H9 (cell line): ENCODE results near the gene CLN5. TPM values are rescaled to one million over a fixed set of nuclear protein-coding genes. Genes with fewer than 3 reads are reported as not detected.

Source experiments
- DNase-seq: peaks from one replicate; pipeline ENCODE4 v3.0.0-alpha.2; 2017
- H2AFZ ChIP-seq: one replicate; pipeline ENCODE4 v1.6.1; 2013; ENCODE audit warnings: mild to moderate bottlenecking, low read length, control low read depth, moderate library complexity
- H2AK5ac ChIP-seq: 2 replicates; pipeline ENCODE4 v1.6.1; 2013; ENCODE audit warnings: low read length, control low read depth, mixed read lengths; ENCODE audit not compliant: insufficient read length
- H2BK120ac ChIP-seq: one replicate; pipeline ENCODE4 v1.6.1; 2013; ENCODE audit warnings: low read depth, mild to moderate bottlenecking, low read length, control low read depth, inconsistent platforms; ENCODE audit not compliant: poor library complexity, severe bottlenecking
- H2BK12ac ChIP-seq: 2 replicates; pipeline ENCODE4 v1.6.1; 2013; ENCODE audit warnings: low read length, control low read depth, mixed read lengths, low read depth; ENCODE audit not compliant: insufficient read length
- H2BK15ac ChIP-seq: 2 replicates; pipeline ENCODE4 v1.6.1; 2013; ENCODE audit warnings: low read depth, low read length, control low read depth
- H2BK20ac ChIP-seq: one replicate; pipeline ENCODE4 v1.6.1; 2013; ENCODE audit warnings: low read depth, mild to moderate bottlenecking, low read length, control low read depth, inconsistent platforms; ENCODE audit not compliant: poor library complexity, severe bottlenecking
- H2BK5ac ChIP-seq: 2 replicates; pipeline ENCODE4 v1.6.1; 2013; ENCODE audit warnings: low read length, control low read depth, mixed read lengths; ENCODE audit not compliant: insufficient read length
- H3K14ac ChIP-seq: 2 replicates; pipeline ENCODE4 v1.6.1; 2013; ENCODE audit warnings: low read length, control low read depth; ENCODE audit not compliant: insufficient read depth
- H3K18ac ChIP-seq: 2 replicates; pipeline ENCODE4 v1.6.1; 2013; ENCODE audit warnings: low read depth, mild to moderate bottlenecking, mixed read lengths, low read length, control low read depth; ENCODE audit not compliant: insufficient read length
- H3K23ac ChIP-seq: 2 replicates; pipeline ENCODE4 v1.6.1; 2013; ENCODE audit warnings: low read length, control low read depth, mixed read lengths, low read depth; ENCODE audit not compliant: insufficient read length
- H3K23me2 ChIP-seq: 2 replicates; pipeline ENCODE4 v1.6.1; 2013; ENCODE audit warnings: low read depth, mild to moderate bottlenecking, mixed read lengths, low read length, control low read depth; ENCODE audit not compliant: insufficient read length, poor library complexity, severe bottlenecking
- H3K27ac ChIP-seq: 2 replicates; pipeline ENCODE4 v1.5.1; 2013; ENCODE audit warnings: low read length, control low read depth, mixed read lengths, low read depth; ENCODE audit not compliant: insufficient read length
- H3K27me3 ChIP-seq: 2 replicates; pipeline ENCODE4 v1.6.1; 2013; ENCODE audit warnings: low read length, control low read depth, inconsistent platforms; ENCODE audit not compliant: insufficient read depth
- H3K4ac ChIP-seq: 2 replicates; pipeline ENCODE4 v1.6.1; 2013; ENCODE audit warnings: low read depth, mild to moderate bottlenecking, control low read depth, inconsistent platforms, low read length, moderate library complexity
- H3K4me1 ChIP-seq: 2 replicates; pipeline ENCODE4 v1.6.1; 2013; ENCODE audit warnings: low read length, control low read depth, inconsistent platforms; ENCODE audit not compliant: insufficient read depth
- H3K4me2 ChIP-seq: 2 replicates; pipeline ENCODE4 v1.6.1; 2013; ENCODE audit warnings: low read length, control low read depth, mixed read lengths; ENCODE audit not compliant: insufficient read length, insufficient read depth
- H3K56ac ChIP-seq: 2 replicates; pipeline ENCODE4 v1.6.1; 2013; ENCODE audit warnings: low read depth, mild to moderate bottlenecking, mixed read lengths, low read length, control low read depth; ENCODE audit not compliant: insufficient read length
- H3K79me1 ChIP-seq: 2 replicates; pipeline ENCODE4 v1.6.1; 2013; ENCODE audit warnings: low read depth, mild to moderate bottlenecking, moderate library complexity, low read length, control low read depth, inconsistent platforms; ENCODE audit not compliant: insufficient read depth, poor library complexity, severe bottlenecking
- H3K79me2 ChIP-seq: 2 replicates; pipeline ENCODE4 v1.6.1; 2013; ENCODE audit warnings: low read length, control low read depth, inconsistent platforms; ENCODE audit not compliant: insufficient read depth
- H3K9ac ChIP-seq: 2 replicates; pipeline ENCODE4 v1.6.1; 2013; ENCODE audit warnings: low read length, control low read depth, mixed read lengths; ENCODE audit not compliant: insufficient read length; ENCODE audit errors: extremely low read depth
- H3K9me3 ChIP-seq: one replicate; pipeline ENCODE4 v1.6.1; 2013; ENCODE audit warnings: low read depth, low read length, inconsistent platforms; ENCODE audit not compliant: control insufficient read depth
- H3T11ph ChIP-seq: one replicate; pipeline ENCODE4 v1.6.1; 2013; ENCODE audit warnings: mild to moderate bottlenecking, low read length, control low read depth, inconsistent platforms
- H4K20me1 ChIP-seq: one replicate; pipeline ENCODE4 v1.6.1; 2013; ENCODE audit not compliant: control insufficient read depth, insufficient read length, insufficient read depth
- H4K5ac ChIP-seq: 2 replicates; pipeline ENCODE4 v1.6.1; 2013; ENCODE audit warnings: low read depth, mild to moderate bottlenecking, mixed read lengths, low read length, control low read depth; ENCODE audit not compliant: insufficient read length
- H4K8ac ChIP-seq: replicated peaks from 2 replicates; pipeline ENCODE4 v1.6.1; 2013; ENCODE audit warnings: low read length, control low read depth, mixed read lengths, low read depth; ENCODE audit not compliant: insufficient read length
- H4K91ac ChIP-seq: 2 replicates; pipeline ENCODE4 v1.6.1; 2013; ENCODE audit warnings: low read depth, mild to moderate bottlenecking, moderate library complexity, mixed read lengths, low read length, control low read depth; ENCODE audit not compliant: insufficient read length
- H3K27ac Mint-ChIP-seq, 3 experiments: 2 replicates in 2 of 3; 3 replicates in 1 of 3; pipeline ENCODE4 v1.8.0; 2020 to 2021; ENCODE audit warnings: mixed read lengths in 3 of 3, mild to moderate bottlenecking in 1 of 3, moderate library complexity in 1 of 3
- H3K27me3 Mint-ChIP-seq: 2 replicates; pipeline ENCODE4 v1.8.0; 2021; ENCODE audit warnings: low read depth, mild to moderate bottlenecking, moderate library complexity, mixed read lengths
- H3K36me3 Mint-ChIP-seq, 3 experiments: 2 replicates in 2 of 3; 3 replicates in 1 of 3; pipeline ENCODE4 v1.8.0; 2020 to 2021; ENCODE audit warnings: low read depth in 3 of 3, mixed read lengths in 3 of 3; ENCODE audit not compliant: insufficient read depth in 1 of 3
- H3K4me1 Mint-ChIP-seq, 2 experiments: 2 replicates each; pipeline ENCODE4 v1.8.0; 2020; ENCODE audit warnings: mixed read lengths in 2 of 2
- H3K4me3 Mint-ChIP-seq, 2 experiments: 2 replicates in 1 of 2; 3 replicates in 1 of 2; pipeline ENCODE4 v1.8.0; 2020 to 2021; ENCODE audit warnings: mild to moderate bottlenecking in 2 of 2, mixed read lengths in 2 of 2, moderate library complexity in 1 of 2
- H3K9me3 Mint-ChIP-seq, 2 experiments: 2 replicates in 1 of 2; 3 replicates in 1 of 2; pipeline ENCODE4 v1.8.0; 2020; ENCODE audit warnings: mild to moderate bottlenecking in 2 of 2, mixed read lengths in 2 of 2, moderate library complexity in 1 of 2
- WGBS: extraction: QIAGEN DNeasy Blood & Tissue Kit; methylation state at CpG from one replicate; pipeline ENCODE4 v1.1.7; 2013; ENCODE audit warnings: missing lambda C conversion rate, low lambda C conversion rate, mixed read lengths; ENCODE audit not compliant: insufficient read length; ENCODE audit errors: extremely low coverage; 5-methylcytosine and 5-hydroxymethylcytosine counted together
- total RNA-seq: library from RNA; stranded (reverse); gene quantifications from 2 replicates; pipeline ENCODE4 v1.2.1, GENCODE V29; 2021
- TF ChIP-seq, protein P1 (sequence below): fragments of 200-600 bp; sonication (generic); conservative IDR thresholded peaks from 3 replicates; pipeline ENCODE4 v1.8.0; 2021; ENCODE audit warnings: antibody characterized with exemption, mild to moderate bottlenecking

The CLN5 gene
- total RNA-seq, 1 experiment from 2014 or later = 8.3 TPM

GRCh38 chr13:76954538-76954937, 37.3 kb upstream of the CLN5 start:
- peaks cover 2% of the 10 kb centered on the region; the same call in 1 of the 2 replicates for H3K27me3 Mint-ChIP-seq
- H3K9me3 Mint-ChIP-seq = peaks cover 16 to 17% of the 10 kb centered on the region in 2 experiments
- Histone ChIP-seq H3K4me1 (no peaks in the 10 kb centered on the region), H3K56ac (no peak overlapping the region), H3T11ph (no peak overlapping the region), H2BK20ac (no peak overlapping the region), H3K27me3 (no peaks in the 10 kb centered on the region), H2BK120ac (no peak overlapping the region), H3K23ac (no peak overlapping the region), H4K91ac (no peak overlapping the region), H3K23me2 (no peaks in the 10 kb centered on the region), H4K8ac (no peak overlapping the region), H3K4me2 (no peak overlapping the region), H3K79me2 (no peaks in the 10 kb centered on the region), H3K18ac (no peak overlapping the region), H4K5ac (no peak overlapping the region), H2BK15ac (no peak overlapping the region), H4K20me1 (no peaks in the 10 kb centered on the region), H2BK5ac (no peak overlapping the region), H3K27ac (no peak overlapping the region), H2AK5ac (no peak overlapping the region), H3K79me1 (no peaks in the 10 kb centered on the region), H3K9me3 (no peaks in the 10 kb centered on the region), H3K9ac (no peak overlapping the region), H3K14ac (no peak overlapping the region), H3K4ac (no peak overlapping the region), H2AFZ (no peak overlapping the region), H2BK12ac (no peak overlapping the region)
- TF ChIP-seq, protein P1, sequence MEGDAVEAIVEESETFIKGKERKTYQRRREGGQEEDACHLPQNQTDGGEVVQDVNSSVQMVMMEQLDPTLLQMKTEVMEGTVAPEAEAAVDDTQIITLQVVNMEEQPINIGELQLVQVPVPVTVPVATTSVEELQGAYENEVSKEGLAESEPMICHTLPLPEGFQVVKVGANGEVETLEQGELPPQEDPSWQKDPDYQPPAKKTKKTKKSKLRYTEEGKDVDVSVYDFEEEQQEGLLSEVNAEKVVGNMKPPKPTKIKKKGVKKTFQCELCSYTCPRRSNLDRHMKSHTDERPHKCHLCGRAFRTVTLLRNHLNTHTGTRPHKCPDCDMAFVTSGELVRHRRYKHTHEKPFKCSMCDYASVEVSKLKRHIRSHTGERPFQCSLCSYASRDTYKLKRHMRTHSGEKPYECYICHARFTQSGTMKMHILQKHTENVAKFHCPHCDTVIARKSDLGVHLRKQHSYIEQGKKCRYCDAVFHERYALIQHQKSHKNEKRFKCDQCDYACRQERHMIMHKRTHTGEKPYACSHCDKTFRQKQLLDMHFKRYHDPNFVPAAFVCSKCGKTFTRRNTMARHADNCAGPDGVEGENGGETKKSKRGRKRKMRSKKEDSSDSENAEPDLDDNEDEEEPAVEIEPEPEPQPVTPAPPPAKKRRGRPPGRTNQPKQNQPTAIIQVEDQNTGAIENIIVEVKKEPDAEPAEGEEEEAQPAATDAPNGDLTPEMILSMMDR = no peak
- WGBS = no CpG with 5 or more reads among the region's 6 CpGs
- no peak for DNase-seq
- peaks cover 0 to 13% (median 6%) of the 10 kb centered on the region in 3 experiments; a peak in 5 of 7 replicates for H3K36me3 Mint-ChIP-seq
- no peak overlapping the region for H3K27ac Mint-ChIP-seq
- no peak overlapping the region for H3K4me3 Mint-ChIP-seq
- no peaks in the 10 kb centered on the region for H3K4me1 Mint-ChIP-seq
